Measurements from ENCODE around the gene PNPLA5. TPM values are rescaled to one million over a fixed set of nuclear protein-coding genes. Genes with fewer than 3 reads are reported as not detected.
A peak's percentile ranks its signal among the peaks of the same experiment; 100 is the strongest.

The PNPLA5 gene
- total RNA-seq, 1 experiment from 2014 or later, result 5.3 TPM

- TF ChIP-seq ZNF532 (CRISPR knock-in tag; IDR thresholded peaks at IDR 0.05; ENCODE audit: borderline replicate concordance) (no peak), MXD4 (CRISPR knock-in tag; IDR thresholded peaks at IDR 0.05; ENCODE audit: borderline replicate concordance) (no peak), MAX (CRISPR knock-in tag; IDR thresholded peaks at IDR 0.05) (no peak), CTCF (IDR thresholded peaks at IDR 0.05) (no peak), ZNF396 (CRISPR knock-in tag; IDR thresholded peaks at IDR 0.05; ENCODE audit: borderline replicate concordance) (no peak)
These were observed 11.8 kb downstream of the PNPLA5 start (continued) for GRCh38 chr22:43879901-43880540.

- no peak for TF ChIP-seq JAZF1 (CRISPR knock-in tag; IDR thresholded peaks at IDR 0.05)
- TF ChIP-seq CREB1 (CRISPR knock-in tag; IDR thresholded peaks at IDR 0.05), result no peak
- no peak for TF ChIP-seq AR (CRISPR knock-in tag; IDR thresholded peaks at IDR 0.05)
These were observed 12.8 kb downstream of the PNPLA5 start for GRCh38 chr22:43878831-43879550.

GRCh38 chr22:43878079-43878795, 13.6 kb downstream of the PNPLA5 start:
- ATAC-seq (no peak), DNase-seq (ENCODE audit: low spot score) (peak; percentile 1)
- Mint-ChIP-seq H3K27me3 (ENCODE audit: low read depth) (peaks cover 6% of the 10 kb centered on the region), H3K4me1 (no peaks in the 10 kb centered on the region; the same call in 1 of the 2 replicates), H3K36me3 (peaks cover 12% of the 10 kb centered on the region), H3K9me3 (peaks cover 22% of the 10 kb centered on the region), H3K27ac (no peak overlapping the region), H3K4me3 (no peak overlapping the region)
- POLR2A ChIA-PET, result no interaction called here
- CTCF ChIA-PET, result no interaction called here
- TF ChIP-seq IRF2 (CRISPR knock-in tag; IDR thresholded peaks at IDR 0.05; ENCODE audit: borderline replicate concordance, low read depth) (no peak), ZNF138 (CRISPR knock-in tag; conservative IDR thresholded peaks at IDR 0.05) (no peak), NR3C1 (CRISPR knock-in tag; conservative IDR thresholded peaks at IDR 0.05; ENCODE audit: low read depth) (no peak), SMAD3 (CRISPR knock-in tag; IDR thresholded peaks at IDR 0.05; ENCODE audit: borderline replicate concordance) (no peak), KAT7 (CRISPR knock-in tag; IDR thresholded peaks at IDR 0.05; ENCODE audit: borderline replicate concordance) (no peak), NR1H2 (CRISPR knock-in tag; IDR thresholded peaks at IDR 0.05) (no peak), ZNF121 (CRISPR knock-in tag; IDR thresholded peaks at IDR 0.05) (no peak), NFYB (CRISPR knock-in tag; conservative IDR thresholded peaks at IDR 0.05; ENCODE audit: low read depth) (no peak)

More at GRCh38 chr22:43878831-43879550, 12.8 kb downstream of the PNPLA5 start:
- peaks cover 16% of the 10 kb centered on the region for H3K9me3 Mint-ChIP-seq
- CTCF ChIA-PET, result no interaction called here
- DNase-seq (ENCODE audit: low spot score), result peak; percentile 9
- H3K27me3 Mint-ChIP-seq (ENCODE audit: low read depth), result peaks cover 6% of the 10 kb centered on the region
- POLR2A ChIA-PET, result no interaction called here
- peak overlapping the region; percentile 46; the same call in 1 of the 2 replicates for H3K27ac Mint-ChIP-seq
- H3K4me3 Mint-ChIP-seq, result no peak overlapping the region
- no peak for ATAC-seq
- H3K4me1 Mint-ChIP-seq, result no peaks in the 10 kb centered on the region; the same call in 1 of the 2 replicates
- H3K36me3 Mint-ChIP-seq, result peaks cover 7% of the 10 kb centered on the region
